WTC11 (cell line): ENCODE data around the gene DIAPH1.
A peak's percentile ranks its signal among the peaks of the same experiment; 100 is the strongest.

Experiments used
- CBFB ChIP-seq: sonication (generic); formaldehyde crosslinking; IDR thresholded peaks from 2 replicates; pipeline ENCODE4 v1.8.1; 2022; ENCODE audit warnings: mild to moderate bottlenecking, low read depth, missing genetic modification reagents
- CREM ChIP-seq: sonication (generic); formaldehyde crosslinking; IDR thresholded peaks from 2 replicates; pipeline ENCODE4 v1.8.1; 2022; ENCODE audit warnings: mild to moderate bottlenecking, missing genetic modification reagents, moderate library complexity
- CTCF ChIP-seq: fragments of 200-600 bp; IDR thresholded peaks from 2 replicates; pipeline ENCODE4 v1.8.0; 2022; ENCODE audit warnings: antibody characterized with exemption
- E2F1 ChIP-seq: sonication (generic); formaldehyde crosslinking; IDR thresholded peaks from 2 replicates; pipeline ENCODE4 v1.8.0; 2022; ENCODE audit warnings: mild to moderate bottlenecking, missing genetic modification reagents
- ETV6 ChIP-seq: sonication (generic); formaldehyde crosslinking; IDR thresholded peaks from 2 replicates; pipeline ENCODE4 v1.8.1; 2022; ENCODE audit warnings: mild to moderate bottlenecking, missing genetic modification reagents
- FOXK1 ChIP-seq: sonication (generic); formaldehyde crosslinking; IDR thresholded peaks from 2 replicates; pipeline ENCODE4 v1.8.0; 2022; ENCODE audit warnings: mild to moderate bottlenecking, moderate library complexity, missing genetic modification reagents
- JUN ChIP-seq: sonication (generic); formaldehyde crosslinking; IDR thresholded peaks from 2 replicates; pipeline ENCODE4 v1.8.0; 2023; ENCODE audit warnings: mild to moderate bottlenecking, missing genetic modification reagents
- TF ChIP-seq, protein P1 (sequence below): sonication (generic); formaldehyde crosslinking; IDR thresholded peaks from 2 replicates; pipeline ENCODE4 v1.8.1; 2023; ENCODE audit warnings: mild to moderate bottlenecking, missing genetic modification reagents, borderline replicate concordance
- TF ChIP-seq, protein P2 (sequence below): sonication (generic); formaldehyde crosslinking; IDR thresholded peaks from 2 replicates; pipeline ENCODE4 v1.8.0; 2023; ENCODE audit warnings: missing genetic modification reagents

DNA sequence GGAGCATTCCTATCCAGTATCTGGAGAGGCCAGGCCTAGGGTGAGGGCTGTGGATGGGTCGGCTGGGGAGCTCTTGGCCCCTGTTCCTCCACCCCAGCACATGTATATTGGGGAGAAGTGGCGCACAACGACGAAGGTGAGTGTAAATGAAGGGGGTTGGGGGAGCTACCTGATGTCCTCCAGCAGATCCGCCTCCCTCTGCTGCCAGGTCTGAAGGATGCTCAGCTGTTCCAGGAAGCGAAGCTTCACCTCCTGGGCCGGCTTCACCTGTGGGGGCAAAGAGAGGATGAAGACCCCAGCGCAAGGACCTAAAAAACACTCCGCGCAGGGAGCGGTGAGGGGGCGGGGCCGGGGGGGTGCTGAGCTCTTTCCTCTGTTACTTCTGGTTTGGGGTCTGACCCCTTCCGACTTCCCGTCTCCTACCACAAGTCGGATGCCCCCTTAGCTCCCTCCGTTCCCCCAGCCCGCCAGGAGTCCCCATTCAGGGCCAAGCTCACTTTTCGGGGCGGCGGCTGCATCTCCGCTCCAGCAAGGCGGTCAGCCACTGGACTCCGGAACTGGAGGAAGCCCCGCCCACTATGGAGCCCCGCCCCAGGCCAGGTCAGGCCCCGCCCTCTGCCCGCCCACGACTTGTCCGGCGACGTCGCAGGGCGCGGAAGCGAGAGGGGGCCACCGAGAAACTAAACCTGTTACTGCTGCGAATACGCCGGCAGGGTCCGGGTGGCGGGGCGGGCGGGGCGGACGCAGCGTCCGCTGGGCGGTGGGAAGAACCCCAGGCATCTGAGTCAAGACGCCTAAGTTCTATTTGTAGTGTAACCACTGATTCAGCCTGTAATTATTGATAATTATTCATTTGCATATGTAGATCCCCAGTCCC, 32.3 kb upstream of the DIAPH1 start, which contains the start of gene FCHSD1:
- no peak for TF ChIP-seq E2F1 (CRISPR knock-in tag)
- TF ChIP-seq CTCF, result no peak
- TF ChIP-seq, protein P1, sequence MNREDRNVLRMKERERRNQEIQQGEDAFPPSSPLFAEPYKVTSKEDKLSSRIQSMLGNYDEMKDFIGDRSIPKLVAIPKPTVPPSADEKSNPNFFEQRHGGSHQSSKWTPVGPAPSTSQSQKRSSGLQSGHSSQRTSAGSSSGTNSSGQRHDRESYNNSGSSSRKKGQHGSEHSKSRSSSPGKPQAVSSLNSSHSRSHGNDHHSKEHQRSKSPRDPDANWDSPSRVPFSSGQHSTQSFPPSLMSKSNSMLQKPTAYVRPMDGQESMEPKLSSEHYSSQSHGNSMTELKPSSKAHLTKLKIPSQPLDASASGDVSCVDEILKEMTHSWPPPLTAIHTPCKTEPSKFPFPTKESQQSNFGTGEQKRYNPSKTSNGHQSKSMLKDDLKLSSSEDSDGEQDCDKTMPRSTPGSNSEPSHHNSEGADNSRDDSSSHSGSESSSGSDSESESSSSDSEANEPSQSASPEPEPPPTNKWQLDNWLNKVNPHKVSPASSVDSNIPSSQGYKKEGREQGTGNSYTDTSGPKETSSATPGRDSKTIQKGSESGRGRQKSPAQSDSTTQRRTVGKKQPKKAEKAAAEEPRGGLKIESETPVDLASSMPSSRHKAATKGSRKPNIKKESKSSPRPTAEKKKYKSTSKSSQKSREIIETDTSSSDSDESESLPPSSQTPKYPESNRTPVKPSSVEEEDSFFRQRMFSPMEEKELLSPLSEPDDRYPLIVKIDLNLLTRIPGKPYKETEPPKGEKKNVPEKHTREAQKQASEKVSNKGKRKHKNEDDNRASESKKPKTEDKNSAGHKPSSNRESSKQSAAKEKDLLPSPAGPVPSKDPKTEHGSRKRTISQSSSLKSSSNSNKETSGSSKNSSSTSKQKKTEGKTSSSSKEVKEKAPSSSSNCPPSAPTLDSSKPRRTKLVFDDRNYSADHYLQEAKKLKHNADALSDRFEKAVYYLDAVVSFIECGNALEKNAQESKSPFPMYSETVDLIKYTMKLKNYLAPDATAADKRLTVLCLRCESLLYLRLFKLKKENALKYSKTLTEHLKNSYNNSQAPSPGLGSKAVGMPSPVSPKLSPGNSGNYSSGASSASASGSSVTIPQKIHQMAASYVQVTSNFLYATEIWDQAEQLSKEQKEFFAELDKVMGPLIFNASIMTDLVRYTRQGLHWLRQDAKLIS, result no peak
- no peak for TF ChIP-seq CBFB (CRISPR knock-in tag)
- peak; percentile 33; the same call in 1 of the 2 replicates for TF ChIP-seq ETV6 (CRISPR knock-in tag)
- no peak for TF ChIP-seq CREM (CRISPR knock-in tag)
- TF ChIP-seq FOXK1 (CRISPR knock-in tag), result no peak
- TF ChIP-seq, protein P2, sequence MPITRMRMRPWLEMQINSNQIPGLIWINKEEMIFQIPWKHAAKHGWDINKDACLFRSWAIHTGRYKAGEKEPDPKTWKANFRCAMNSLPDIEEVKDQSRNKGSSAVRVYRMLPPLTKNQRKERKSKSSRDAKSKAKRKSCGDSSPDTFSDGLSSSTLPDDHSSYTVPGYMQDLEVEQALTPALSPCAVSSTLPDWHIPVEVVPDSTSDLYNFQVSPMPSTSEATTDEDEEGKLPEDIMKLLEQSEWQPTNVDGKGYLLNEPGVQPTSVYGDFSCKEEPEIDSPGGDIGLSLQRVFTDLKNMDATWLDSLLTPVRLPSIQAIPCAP (CRISPR knock-in tag), result no peak
- TF ChIP-seq JUN (CRISPR knock-in tag), result no peak
